ENCODE measurements around the gene ASCL1.

- TF ChIP-seq CTCF (IDR thresholded peaks at IDR 0.05), result no peak
- no peak for TF ChIP-seq POLR2A (IDR thresholded peaks at IDR 0.05)
- TF ChIP-seq POLR2AphosphoS5 (IDR thresholded peaks at IDR 0.05), result no peak
Observed at GRCh38 chr12:102970780-102971179, 13.3 kb downstream of the ASCL1 start.

Measured in gastroesophageal sphincter (tissue), 3 donors.